ENCODE measurements around the gene STARD3NL.
A peak's percentile ranks its signal among the peaks of the same experiment; 100 is the strongest.
"Not testable (repeated sequence)": the region's sequence is repeated elsewhere in the genome, so short reads cannot be mapped to it uniquely, and the experiment has no call there.

The STARD3NL gene

DNA sequence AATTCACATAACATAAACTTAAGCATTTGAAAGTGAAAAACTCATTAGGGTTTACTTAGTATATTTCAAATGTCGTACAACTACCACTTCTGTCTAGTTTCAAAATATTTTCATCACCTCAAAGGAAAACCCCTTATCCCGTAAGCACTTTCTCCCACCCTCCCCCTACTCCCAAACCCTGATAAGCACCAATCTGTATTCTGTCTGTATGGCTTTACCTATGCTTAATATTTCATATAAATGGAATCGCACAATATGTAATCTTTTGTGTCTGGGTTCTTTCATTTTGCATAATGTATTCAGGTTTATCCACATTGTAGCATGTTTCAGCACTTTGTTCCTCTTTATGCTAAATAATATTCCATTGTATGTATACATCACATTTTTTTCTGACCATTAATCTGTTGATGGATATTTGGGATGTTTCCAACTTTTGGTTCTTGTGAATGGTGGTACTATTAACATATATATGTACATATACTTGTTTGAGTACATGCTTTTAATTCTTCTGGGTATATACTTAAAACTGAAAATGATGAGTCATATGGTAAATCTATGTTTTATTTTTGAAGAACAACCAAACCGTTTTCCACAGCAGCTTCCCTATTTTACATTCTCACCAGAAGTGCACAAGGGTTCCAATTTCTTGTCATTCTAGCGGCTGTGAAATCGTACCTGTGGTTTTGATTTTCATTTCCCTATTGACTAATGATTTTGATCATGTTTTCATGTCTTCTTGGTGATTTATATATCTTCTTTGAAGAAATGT, 6.2 kb upstream of the STARD3NL start:
- ATAC-seq (ENCODE audit: low read depth) = no peak
- H3K4me3 ChIP-seq (ENCODE audit: severe bottlenecking) = no peak overlapping the region
- no peaks in the 10 kb centered on the region for H3K27me3 ChIP-seq (ENCODE audit: insufficient read depth, poor library complexity, severe bottlenecking)
- H3K4me1 ChIP-seq (ENCODE audit: insufficient read depth, poor library complexity, severe bottlenecking) = no peaks in the 10 kb centered on the region
- no peaks in the 10 kb centered on the region for H3K36me3 ChIP-seq (ENCODE audit: low read depth)
- DNase-seq (ENCODE audit: low spot score) = no peak
- TF ChIP-seq, protein P1, sequence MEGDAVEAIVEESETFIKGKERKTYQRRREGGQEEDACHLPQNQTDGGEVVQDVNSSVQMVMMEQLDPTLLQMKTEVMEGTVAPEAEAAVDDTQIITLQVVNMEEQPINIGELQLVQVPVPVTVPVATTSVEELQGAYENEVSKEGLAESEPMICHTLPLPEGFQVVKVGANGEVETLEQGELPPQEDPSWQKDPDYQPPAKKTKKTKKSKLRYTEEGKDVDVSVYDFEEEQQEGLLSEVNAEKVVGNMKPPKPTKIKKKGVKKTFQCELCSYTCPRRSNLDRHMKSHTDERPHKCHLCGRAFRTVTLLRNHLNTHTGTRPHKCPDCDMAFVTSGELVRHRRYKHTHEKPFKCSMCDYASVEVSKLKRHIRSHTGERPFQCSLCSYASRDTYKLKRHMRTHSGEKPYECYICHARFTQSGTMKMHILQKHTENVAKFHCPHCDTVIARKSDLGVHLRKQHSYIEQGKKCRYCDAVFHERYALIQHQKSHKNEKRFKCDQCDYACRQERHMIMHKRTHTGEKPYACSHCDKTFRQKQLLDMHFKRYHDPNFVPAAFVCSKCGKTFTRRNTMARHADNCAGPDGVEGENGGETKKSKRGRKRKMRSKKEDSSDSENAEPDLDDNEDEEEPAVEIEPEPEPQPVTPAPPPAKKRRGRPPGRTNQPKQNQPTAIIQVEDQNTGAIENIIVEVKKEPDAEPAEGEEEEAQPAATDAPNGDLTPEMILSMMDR (IDR thresholded peaks at IDR 0.05; ENCODE audit: poor library complexity, severe bottlenecking) = no peak
- no peak overlapping the region for H3K27ac ChIP-seq (ENCODE audit: poor library complexity, severe bottlenecking)
- H3K9me3 ChIP-seq (ENCODE audit: severe bottlenecking) = no peaks in the 10 kb centered on the region

DNA sequence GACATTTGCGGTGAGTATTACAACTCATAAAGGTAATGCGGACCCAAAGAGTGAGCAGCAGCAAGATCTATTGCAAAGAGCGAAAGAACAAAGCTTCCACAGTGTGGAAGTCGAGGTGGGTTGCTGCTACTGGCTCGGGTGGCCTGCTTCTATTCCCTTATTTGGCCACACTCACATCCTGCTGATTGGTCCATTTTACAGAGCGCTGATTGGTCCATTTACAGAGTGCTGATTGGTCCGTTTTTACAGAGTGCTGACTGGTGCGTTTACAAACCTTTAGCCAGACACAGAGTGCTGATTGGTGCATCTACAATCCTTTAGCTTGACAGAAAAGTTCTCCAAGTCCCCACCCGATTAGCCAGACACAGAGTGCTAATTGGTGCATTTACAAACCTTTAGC, 2.5 kb upstream of the STARD3NL start:
- peaks cover 15% of the 10 kb centered on the region for H3K4me1 ChIP-seq (ENCODE audit: insufficient read depth, poor library complexity, severe bottlenecking)
- not testable (repeated sequence) for ATAC-seq (ENCODE audit: low read depth); H3K27ac ChIP-seq (ENCODE audit: poor library complexity, severe bottlenecking); H3K9me3 ChIP-seq (ENCODE audit: severe bottlenecking); H3K27me3 ChIP-seq (ENCODE audit: insufficient read depth, poor library complexity, severe bottlenecking); DNase-seq (ENCODE audit: low spot score); H3K4me3 ChIP-seq (ENCODE audit: severe bottlenecking); H3K36me3 ChIP-seq (ENCODE audit: low read depth)

DNA sequence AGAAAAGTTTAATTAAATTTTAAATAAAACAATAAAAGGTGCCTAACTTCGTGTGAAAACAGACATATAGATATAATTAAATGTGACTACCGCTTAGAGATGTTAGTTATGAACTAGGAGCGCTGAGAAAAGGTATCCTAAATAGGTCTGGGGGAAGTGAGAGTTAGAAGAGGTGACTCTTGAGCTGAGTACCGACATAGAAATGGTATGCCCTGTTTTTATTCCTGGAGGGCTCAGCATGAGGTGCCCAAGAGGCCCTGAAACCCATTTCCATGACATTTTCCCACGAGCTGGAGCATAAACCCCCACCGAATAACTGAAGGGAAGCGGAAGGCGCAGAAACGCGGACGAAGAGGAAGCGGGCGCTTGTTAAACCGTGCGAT, 433 bp upstream of the STARD3NL start:
- ATAC-seq (ENCODE audit: low read depth) (no peak), DNase-seq (ENCODE audit: low spot score) (no peak)
- Histone ChIP-seq H3K36me3 (ENCODE audit: low read depth) (no peaks in the 10 kb centered on the region), H3K27me3 (ENCODE audit: insufficient read depth, poor library complexity, severe bottlenecking) (no peaks in the 10 kb centered on the region), H3K27ac (ENCODE audit: poor library complexity, severe bottlenecking) (peak overlapping the region; percentile 15), H3K4me1 (ENCODE audit: insufficient read depth, poor library complexity, severe bottlenecking) (peaks cover 22% of the 10 kb centered on the region), H3K9me3 (ENCODE audit: severe bottlenecking) (no peaks in the 10 kb centered on the region), H3K4me3 (ENCODE audit: severe bottlenecking) (peak overlapping the region; percentile 86)
- TF ChIP-seq, protein P1 (IDR thresholded peaks at IDR 0.05; ENCODE audit: poor library complexity, severe bottlenecking) = no peak

DNA sequence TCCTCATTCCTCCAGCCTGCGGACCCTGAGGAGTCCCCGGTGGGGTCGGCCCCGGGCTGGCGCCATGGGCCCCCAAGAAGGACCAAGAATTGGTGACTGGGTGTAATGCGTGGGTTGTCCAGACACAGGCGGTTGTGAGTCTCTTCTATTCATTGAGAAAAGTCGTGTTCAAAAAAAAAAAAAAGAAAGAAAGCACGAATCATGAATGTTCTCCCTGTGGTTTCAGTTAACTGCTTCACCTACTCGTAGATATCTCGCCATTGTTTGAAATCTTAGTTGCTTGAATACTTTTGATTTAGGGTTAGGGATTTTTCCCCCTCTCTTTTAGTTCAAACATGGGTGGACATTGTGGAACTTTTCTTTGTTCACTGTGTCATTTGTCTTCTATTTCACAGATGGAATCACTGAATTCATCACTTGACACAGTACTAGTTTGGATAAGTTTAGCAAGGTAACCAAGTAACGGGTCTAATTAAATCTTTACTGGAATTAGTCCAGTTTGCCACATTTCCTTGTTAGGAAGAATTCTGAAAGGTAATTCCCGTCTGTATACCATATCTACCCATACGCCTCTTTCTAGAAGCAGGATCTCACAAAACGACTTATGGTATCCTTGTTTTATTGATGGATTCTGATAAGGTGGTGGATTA, 775 bp downstream of the STARD3NL start:
- Histone ChIP-seq H3K9me3 (ENCODE audit: severe bottlenecking) (no peaks in the 10 kb centered on the region), H3K4me1 (ENCODE audit: insufficient read depth, poor library complexity, severe bottlenecking) (peaks cover 22% of the 10 kb centered on the region), H3K27ac (ENCODE audit: poor library complexity, severe bottlenecking) (peak overlapping the region; percentile 15), H3K27me3 (ENCODE audit: insufficient read depth, poor library complexity, severe bottlenecking) (no peaks in the 10 kb centered on the region), H3K4me3 (ENCODE audit: severe bottlenecking) (peak overlapping the region; percentile 86), H3K36me3 (ENCODE audit: low read depth) (no peaks in the 10 kb centered on the region)
- TF ChIP-seq, protein P1 (IDR thresholded peaks at IDR 0.05; ENCODE audit: poor library complexity, severe bottlenecking) = no peak
- DNase-seq (ENCODE audit: low spot score) (no peak), ATAC-seq (ENCODE audit: low read depth) (no peak; the same call in 2 of the 3 replicates)

DNA sequence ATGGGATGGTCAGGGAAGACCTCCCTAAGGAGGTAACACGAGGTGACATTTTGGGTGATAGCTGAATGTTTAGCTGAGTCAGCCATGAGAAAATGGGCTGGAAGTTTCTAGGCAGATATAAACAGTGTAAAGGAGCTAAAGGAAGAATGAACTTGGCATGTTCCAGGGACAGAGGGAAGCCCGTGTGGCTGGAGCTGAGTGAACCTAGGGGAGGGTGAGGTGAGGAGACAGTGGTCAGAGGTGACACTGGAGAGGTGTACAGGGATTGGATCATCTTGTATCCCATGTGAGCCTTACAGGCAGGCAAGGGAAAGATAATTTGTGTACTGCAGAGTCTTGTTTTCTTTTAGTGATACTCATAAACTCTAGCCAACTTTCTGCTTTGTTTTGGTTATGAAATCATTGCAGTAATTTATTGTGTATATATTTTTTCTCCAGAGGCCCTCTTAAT, 1.8 kb downstream of the STARD3NL start:
- no peaks in the 10 kb centered on the region for H3K9me3 ChIP-seq (ENCODE audit: severe bottlenecking)
- ATAC-seq (ENCODE audit: low read depth) (no peak), DNase-seq (ENCODE audit: low spot score) (no peak)
- peaks cover 22% of the 10 kb centered on the region for H3K4me1 ChIP-seq (ENCODE audit: insufficient read depth, poor library complexity, severe bottlenecking)
- H3K27me3 ChIP-seq (ENCODE audit: insufficient read depth, poor library complexity, severe bottlenecking) = no peaks in the 10 kb centered on the region
- no peak overlapping the region for H3K4me3 ChIP-seq (ENCODE audit: severe bottlenecking)
- H3K27ac ChIP-seq (ENCODE audit: poor library complexity, severe bottlenecking) = no peak overlapping the region
- TF ChIP-seq, protein P1 (IDR thresholded peaks at IDR 0.05; ENCODE audit: poor library complexity, severe bottlenecking) = no peak
- H3K36me3 ChIP-seq (ENCODE audit: low read depth) = no peaks in the 10 kb centered on the region

Data from RWPE2 (cell line).